Mucosa of descending colon (tissue), 3 donors: ENCODE results near the gene LAYN. TPM values are rescaled to one million over a fixed set of nuclear protein-coding genes. Genes with fewer than 3 reads are reported as not detected.

Experiments
- ATAC-seq: fragments of 200-7000 bp; cut with Tn5 transposase; one replicate; pipeline ENCODE4 v1.9.1; 2020; ENCODE audit warnings: mild to moderate bottlenecking, moderate library complexity
- DNase-seq, 3 donors: peaks; one replicate each; pipeline ENCODE4 v3.0.0-alpha.2; 2020
- H3K36me3 ChIP-seq: fragments of 200-600 bp; one replicate; pipeline ENCODE4 v1.8.0; 2021; ENCODE audit warnings: low read depth, mild to moderate bottlenecking
- H3K4me1 ChIP-seq: fragments of 200-600 bp; one replicate; pipeline ENCODE4 v1.8.0; 2021; ENCODE audit warnings: low read depth, mild to moderate bottlenecking
- H3K4me3 ChIP-seq: fragments of 200-600 bp; one replicate; pipeline ENCODE4 v1.8.0; 2021; ENCODE audit warnings: mild to moderate bottlenecking
- H3K9me3 ChIP-seq: fragments of 200-600 bp; one replicate; pipeline ENCODE4 v1.8.0; 2021; ENCODE audit warnings: mild to moderate bottlenecking
- intact Hi-C, 2 donors: fragments of 100-400 bp; cut with DNase I in 1 of 2; cut with micrococcal nuclease in 1 of 2; formaldehyde crosslinking; loops; one replicate each; pipeline versions ENCODE4 v1.11.0 to v1.11.1; 2022; cut with DNase I, micrococcal nuclease
- total RNA-seq, 3 donors: library from RNA; stranded (reverse); fragmentation: NEBNext Ultra II Directional in 2 of 3; extraction: Animal tissue kit (Norgen Biotek cat#: 25700) in 2 of 3; gene quantifications; one replicate each; pipeline versions ENCODE4 v1.2.1 to v1.2.4, GENCODE V29; 2021 to 2023
- TF ChIP-seq, protein P1 (sequence below): fragments of 200-600 bp; IDR thresholded peaks from one replicate; pipeline ENCODE4 v1.8.0; 2022; ENCODE audit warnings: antibody characterized with exemption, mild to moderate bottlenecking
- donor health status: DM: no; HTN: no; CAD: no; lungs with moderate emphysema.
- donor health status: DM: no; HTN: no; CAD: no.
- donor health status: DM: no; HTN: yes; CAD: no.

Gene LAYN
- total RNA-seq, 3 donors from 2014 or later = 0.90 to 22.9 (median 2.7) TPM

DNA sequence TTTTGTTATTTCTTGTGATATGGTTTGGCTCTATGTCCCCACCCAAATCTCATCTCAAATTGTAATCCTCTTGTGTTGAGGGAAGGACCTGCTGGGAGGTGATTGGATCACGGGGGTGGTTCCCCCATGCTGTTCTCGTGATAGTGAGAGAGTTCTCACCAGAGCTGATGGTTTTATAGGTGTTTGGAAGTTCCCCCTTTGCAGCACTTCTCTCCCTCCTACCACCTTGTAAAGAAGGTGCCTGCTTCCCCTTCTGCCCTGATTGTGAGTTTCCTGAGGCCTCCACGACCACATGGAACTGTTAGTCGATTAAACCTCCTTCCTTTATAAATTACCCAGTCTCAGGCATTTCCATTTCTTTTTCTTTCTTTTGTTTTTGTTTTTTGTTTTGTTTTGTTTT lies 37.3 kb downstream of the LAYN start:
- ATAC-seq (no peak), DNase-seq (no peak)
- no peaks in the 10 kb centered on the region for H3K36me3 ChIP-seq
- H3K4me1 ChIP-seq = no peaks in the 10 kb centered on the region
- intact Hi-C loops = no loop called here
- no peak overlapping the region for H3K4me3 ChIP-seq
- TF ChIP-seq, protein P1, sequence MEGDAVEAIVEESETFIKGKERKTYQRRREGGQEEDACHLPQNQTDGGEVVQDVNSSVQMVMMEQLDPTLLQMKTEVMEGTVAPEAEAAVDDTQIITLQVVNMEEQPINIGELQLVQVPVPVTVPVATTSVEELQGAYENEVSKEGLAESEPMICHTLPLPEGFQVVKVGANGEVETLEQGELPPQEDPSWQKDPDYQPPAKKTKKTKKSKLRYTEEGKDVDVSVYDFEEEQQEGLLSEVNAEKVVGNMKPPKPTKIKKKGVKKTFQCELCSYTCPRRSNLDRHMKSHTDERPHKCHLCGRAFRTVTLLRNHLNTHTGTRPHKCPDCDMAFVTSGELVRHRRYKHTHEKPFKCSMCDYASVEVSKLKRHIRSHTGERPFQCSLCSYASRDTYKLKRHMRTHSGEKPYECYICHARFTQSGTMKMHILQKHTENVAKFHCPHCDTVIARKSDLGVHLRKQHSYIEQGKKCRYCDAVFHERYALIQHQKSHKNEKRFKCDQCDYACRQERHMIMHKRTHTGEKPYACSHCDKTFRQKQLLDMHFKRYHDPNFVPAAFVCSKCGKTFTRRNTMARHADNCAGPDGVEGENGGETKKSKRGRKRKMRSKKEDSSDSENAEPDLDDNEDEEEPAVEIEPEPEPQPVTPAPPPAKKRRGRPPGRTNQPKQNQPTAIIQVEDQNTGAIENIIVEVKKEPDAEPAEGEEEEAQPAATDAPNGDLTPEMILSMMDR = no peak
- H3K9me3 ChIP-seq = no peaks in the 10 kb centered on the region

DNA sequence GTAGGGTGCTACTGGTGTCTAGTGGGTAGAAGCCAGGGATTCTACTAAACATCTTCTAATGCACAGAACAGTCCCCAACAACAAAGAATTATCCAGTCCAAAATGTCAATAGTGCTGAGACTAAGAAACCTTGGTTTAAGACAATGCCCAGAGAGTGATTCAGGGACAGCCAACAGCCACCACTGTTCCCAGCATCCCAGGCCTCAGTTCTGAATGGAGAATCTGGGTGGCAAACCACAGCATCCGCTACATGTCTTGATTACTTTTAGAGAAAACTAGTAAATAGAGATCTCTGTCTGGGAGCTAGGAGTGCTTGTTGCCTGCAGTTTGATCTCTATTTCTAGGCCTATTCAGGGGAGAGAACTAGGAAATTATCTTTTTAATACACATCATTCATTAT lies 40.8 kb downstream of the LAYN start:
- Histone ChIP-seq H3K36me3 (no peaks in the 10 kb centered on the region), H3K4me3 (no peak overlapping the region), H3K4me1 (no peaks in the 10 kb centered on the region), H3K9me3 (no peaks in the 10 kb centered on the region)
- ATAC-seq (no peak), DNase-seq (no peak)
- TF ChIP-seq, protein P1 = no peak
- intact Hi-C loops = loop anchor here in 1 of 2 donors (10.0 kb wide), 1 partner anchor 253 kb away; no protein-coding TSS in a partner anchor

DNA sequence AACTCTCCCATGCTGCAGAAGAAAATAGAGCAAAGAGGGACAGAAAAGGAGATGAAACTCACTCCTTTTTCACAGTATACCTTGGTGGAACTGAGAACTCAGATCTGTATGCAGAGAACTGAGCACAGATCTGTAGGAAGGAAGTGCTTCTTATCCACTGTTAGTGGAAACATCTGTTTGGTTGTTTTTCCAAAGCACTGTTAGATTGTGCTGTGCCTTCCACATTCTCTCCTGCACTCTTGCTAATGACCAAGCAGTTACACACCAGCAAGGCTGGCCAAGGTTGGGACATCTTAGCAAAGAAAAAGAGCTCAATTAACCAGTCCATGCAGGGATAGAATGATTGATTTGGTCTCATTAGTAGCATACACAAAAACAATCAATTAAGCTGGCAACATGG lies 41.6 kb downstream of the LAYN start:
- H3K9me3 ChIP-seq = no peaks in the 10 kb centered on the region
- DNase-seq (no peak), ATAC-seq (no peak)
- H3K4me3 ChIP-seq = no peak overlapping the region
- H3K4me1 ChIP-seq = no peaks in the 10 kb centered on the region
- intact Hi-C loops = loop anchor here in 1 of 2 donors (10.0 kb wide), 1 partner anchor 253 kb away; no protein-coding TSS in a partner anchor
- TF ChIP-seq, protein P1 = no peak
- no peaks in the 10 kb centered on the region for H3K36me3 ChIP-seq

DNA sequence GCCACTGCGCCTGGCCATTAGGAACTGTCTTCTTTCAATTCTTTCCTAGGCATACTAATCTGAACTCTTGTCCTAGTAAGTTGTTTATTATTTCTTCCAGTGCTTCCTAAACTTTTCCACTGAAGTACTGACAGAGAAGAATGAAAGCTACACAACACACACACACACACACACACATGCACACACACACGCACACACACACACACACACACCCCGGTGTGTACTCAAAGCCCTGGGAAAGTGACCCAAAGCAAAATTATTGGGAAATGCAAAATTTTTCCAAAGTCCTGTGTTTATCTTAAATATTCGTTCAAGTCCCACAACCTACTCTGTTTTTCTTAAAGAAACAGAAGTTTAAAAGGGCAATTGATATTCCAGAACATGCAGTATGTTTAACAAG lies 42.4 kb downstream of the LAYN start:
- DNase-seq (no peak), ATAC-seq (no peak)
- TF ChIP-seq, protein P1 = no peak
- intact Hi-C loops = loop anchor here in 1 of 2 donors (10.0 kb wide), 1 partner anchor 252 kb away; no protein-coding TSS in a partner anchor
- H3K9me3 ChIP-seq = no peaks in the 10 kb centered on the region
- no peaks in the 10 kb centered on the region for H3K4me1 ChIP-seq
- no peak overlapping the region for H3K4me3 ChIP-seq
- H3K36me3 ChIP-seq = no peaks in the 10 kb centered on the region

DNA sequence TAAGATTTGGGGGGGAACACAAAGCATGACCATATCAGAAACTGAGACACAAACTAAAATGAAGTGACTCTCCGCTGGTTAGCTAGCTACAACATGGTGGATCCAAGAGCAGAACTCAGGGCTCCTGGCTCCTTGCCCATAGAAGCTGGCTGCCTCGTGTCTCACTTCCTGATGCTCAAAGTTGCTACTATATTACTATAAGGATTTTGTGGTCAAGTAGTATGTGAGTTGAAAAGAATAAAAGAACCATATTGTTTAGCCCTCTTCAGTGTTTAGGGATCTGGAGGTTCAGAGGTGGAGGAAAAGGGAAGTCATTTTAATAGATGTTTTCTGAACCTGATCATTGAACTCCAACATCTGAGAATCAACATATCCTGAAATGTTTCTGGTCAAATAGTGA lies 44.9 kb downstream of the LAYN start:
- ATAC-seq (no peak), DNase-seq (no peak)
- intact Hi-C loops = loop anchor here in 1 of 2 donors (10.0 kb wide), 1 partner anchor 249 kb away; no protein-coding TSS in a partner anchor
- no peak overlapping the region for H3K4me3 ChIP-seq
- no peaks in the 10 kb centered on the region for H3K4me1 ChIP-seq
- H3K36me3 ChIP-seq = no peaks in the 10 kb centered on the region
- TF ChIP-seq, protein P1 = no peak
- no peaks in the 10 kb centered on the region for H3K9me3 ChIP-seq

DNA sequence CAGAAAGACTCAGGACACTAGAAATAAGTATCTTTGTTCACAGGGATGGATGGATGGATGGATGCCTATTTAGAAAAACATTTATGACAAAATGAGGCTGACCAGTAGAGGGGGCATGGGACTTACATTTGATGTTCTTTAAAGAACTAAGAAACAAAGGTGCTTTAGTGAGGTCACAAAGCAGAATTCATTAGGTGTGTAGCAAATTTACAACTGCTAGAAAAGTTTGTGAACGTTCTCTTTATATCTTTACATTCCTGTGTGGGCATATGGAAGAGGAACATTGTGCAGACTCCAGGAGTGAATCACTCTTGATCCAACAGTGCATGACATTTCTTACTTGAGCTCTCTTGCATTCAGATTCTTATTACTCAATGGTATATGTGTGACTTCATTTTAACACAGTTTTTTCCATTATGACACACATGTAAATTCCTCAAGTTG lies 45.9 kb downstream of the LAYN start:
- Histone ChIP-seq H3K9me3 (no peaks in the 10 kb centered on the region), H3K4me3 (no peak overlapping the region), H3K36me3 (no peaks in the 10 kb centered on the region), H3K4me1 (no peaks in the 10 kb centered on the region)
- TF ChIP-seq, protein P1 = no peak
- intact Hi-C loops = loop anchor here in 1 of 2 donors (10.0 kb wide), 1 partner anchor 248 kb away; no protein-coding TSS in a partner anchor
- DNase-seq (peak in 1 of 3 donors; percentile 84), ATAC-seq (peak; percentile 57)
